ENCODE results near the gene TMEM237.

Gene TMEM237

GRCh38 chr2:201642086-201642578 is 1.2 kb downstream of the TMEM237 start:
- DNase-seq (ENCODE audit: low read depth): no peak

GRCh38 chr2:201639205-201639604 is 4.1 kb downstream of the TMEM237 start:
- no peak for DNase-seq (ENCODE audit: low read depth)

GRCh38 chr2:201638326-201638725 is 5.0 kb downstream of the TMEM237 start:
- peak; percentile 60 for DNase-seq (ENCODE audit: low read depth)

- DNase-seq (ENCODE audit: low read depth): no peak
These were observed 9.5 kb downstream of the TMEM237 start for GRCh38 chr2:201633661-201634249.

GRCh38 chr2:201631041-201631440 is 12.3 kb downstream of the TMEM237 start:
- DNase-seq (ENCODE audit: low read depth): no peak

- DNase-seq (ENCODE audit: low read depth): no peak
These were observed 12.7 kb downstream of the TMEM237 start for GRCh38 chr2:201630577-201630976.

- DNase-seq (ENCODE audit: low read depth): peak; percentile 59
These were observed 14.8 kb downstream of the TMEM237 start for GRCh38 chr2:201628545-201628944.

- peak; percentile 33 for DNase-seq (ENCODE audit: low read depth)
These were observed 20.9 kb downstream of the TMEM237 start for GRCh38 chr2:201622306-201622970.

GRCh38 chr2:201621293-201621999 is 21.9 kb downstream of the TMEM237 start:
- no peak for DNase-seq (ENCODE audit: low read depth)

GRCh38 chr2:201618744-201619662 is 24.3 kb downstream of the TMEM237 start:
- peak; percentile 42 for DNase-seq (ENCODE audit: low read depth)

- no peak for DNase-seq (ENCODE audit: low read depth)
These were observed 35.3 kb downstream of the TMEM237 start for GRCh38 chr2:201608021-201608420.

GRCh38 chr2:201607568-201607967 is 35.7 kb downstream of the TMEM237 start:
- DNase-seq (ENCODE audit: low read depth): no peak

GRCh38 chr2:201600906-201601305 is 42.4 kb downstream of the TMEM237 start:
- DNase-seq (ENCODE audit: low read depth): peak; percentile 35

GRCh38 chr2:201597397-201597796 is 45.9 kb downstream of the TMEM237 start:
- DNase-seq (ENCODE audit: low read depth): peak; percentile 7

GRCh38 chr2:201580486-201580885 is 62.8 kb downstream of the TMEM237 start:
- peak; percentile 94 for DNase-seq (ENCODE audit: low read depth)

- peak; percentile 59 for DNase-seq (ENCODE audit: low read depth)
These were observed 63.8 kb downstream of the TMEM237 start for GRCh38 chr2:201579536-201579935.

- no peak for DNase-seq (ENCODE audit: low read depth)
These were observed 67.3 kb downstream of the TMEM237 start for GRCh38 chr2:201575971-201576370.

GRCh38 chr2:201574766-201575165 is 68.5 kb downstream of the TMEM237 start:
- DNase-seq (ENCODE audit: low read depth): no peak

- DNase-seq (ENCODE audit: low read depth): no peak
These were observed 70.3 kb downstream of the TMEM237 start for GRCh38 chr2:201572846-201573508.

Data from amniotic epithelial cell (primary cell).